PFSK-1 (cell line): ENCODE results near the gene TNFAIP8L3.

Experiments
- POLR2AphosphoS5 ChIP-seq: IDR thresholded peaks from 2 replicates; pipeline ENCODE4 v1.6.1; 2012; ENCODE audit warnings: low read depth, mild to moderate bottlenecking, control low read depth, low read length, moderate library complexity
- TAF1 ChIP-seq: IDR thresholded peaks from 2 replicates; pipeline ENCODE4 v1.6.1; 2012; ENCODE audit warnings: low read length, control low read depth, borderline replicate concordance; ENCODE audit not compliant: insufficient read depth

DNA sequence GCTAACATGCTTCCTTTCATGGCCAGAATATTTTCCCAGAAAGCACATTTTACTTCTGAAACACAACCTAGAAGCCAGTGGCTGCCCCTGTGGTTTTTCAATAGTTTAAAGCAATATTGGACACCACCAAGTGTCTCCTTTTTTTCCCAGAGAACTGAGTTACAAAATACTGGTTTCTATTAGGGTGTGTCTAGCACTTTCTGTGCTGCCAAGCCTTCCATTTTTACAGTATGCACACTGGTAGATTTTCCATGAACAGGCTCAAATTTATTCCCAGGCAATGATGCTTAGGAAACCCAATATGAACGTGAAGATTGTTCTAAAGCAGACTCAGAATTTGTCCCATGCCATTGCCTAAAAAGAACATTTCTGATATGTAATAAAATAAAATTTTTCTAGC lies 7.2 kb downstream of the TNFAIP8L3 start:
- TF ChIP-seq TAF1: no peak
- TF ChIP-seq POLR2AphosphoS5: no peak
